Camera-type eye (tissue), 1 donor: Measurements from ENCODE around the gene DIPK1A. TPM values are rescaled to one million over a fixed set of nuclear protein-coding genes. Genes with fewer than 3 reads are reported as not detected.

Experiments used
- total RNA-seq: library from RNA; depleted of rRNA; stranded (reverse); fragments of >200 nt; gene quantifications from one replicate; pipeline ENCODE4 v1.2.3, GENCODE V29; 2014

The DIPK1A gene
- 20.0 TPM for total RNA-seq

GRCh38 chr1:92961131-92961895 lies at the start of gene DIPK1A:
Gene DIPK1A (minus strand): TSS chr1:92961462. CDS start chr1:92961429, 33 bp downstream.

GRCh38 chr1:92831762-92832536 lies 129.3 kb downstream of the DIPK1A start, which contains the start of gene RPL5:
Gene RPL5 (plus strand): TSS chr1:92832040. CDS start chr1:92832115, 75 bp downstream.

Other genes starting within 250 kb of the DIPK1A start
- 63.1 TPM for gene EVI5, start 176.4 kb downstream of the DIPK1A start, total RNA-seq
- gene RPL5, start 129.4 kb downstream of the DIPK1A start, total RNA-seq = 1,299 TPM
- 98.0 TPM for gene MTF2, start 117.8 kb upstream of the DIPK1A start, total RNA-seq
- 49.0 TPM for gene TMED5, start 219.0 kb upstream of the DIPK1A start, total RNA-seq
- gene CCDC18, start 219.3 kb upstream of the DIPK1A start, total RNA-seq = 15.0 TPM